GM12891 (cell line): Measurements from ENCODE around the gene RGS17.

Experiments
- PAX5 ChIP-seq: IDR thresholded peaks from 2 replicates; pipeline ENCODE4 v1.6.1; 2011; ENCODE audit warnings: low read length, moderate library complexity, mild to moderate bottlenecking; ENCODE audit not compliant: insufficient read depth, severe bottlenecking
- POLR2A ChIP-seq: IDR thresholded peaks from 2 replicates; pipeline ENCODE4 v1.6.1; 2011; ENCODE audit warnings: low read depth, low read length, control low read depth
- POLR2AphosphoS5 ChIP-seq: IDR thresholded peaks from 2 replicates; pipeline ENCODE4 v1.6.1; 2011; ENCODE audit warnings: low read depth, low read length, control low read depth
- POU2F2 ChIP-seq: IDR thresholded peaks from 2 replicates; pipeline ENCODE4 v1.6.1; 2011; ENCODE audit warnings: low read depth, mild to moderate bottlenecking, control low read depth, low read length, moderate library complexity
- SPI1 ChIP-seq: IDR thresholded peaks from 2 replicates; pipeline ENCODE4 v1.6.1; 2011; ENCODE audit warnings: low read depth, low read length, control low read depth
- TAF1 ChIP-seq: IDR thresholded peaks from 2 replicates; pipeline ENCODE4 v1.6.1; 2011; ENCODE audit warnings: low read depth, low read length, control low read depth

DNA sequence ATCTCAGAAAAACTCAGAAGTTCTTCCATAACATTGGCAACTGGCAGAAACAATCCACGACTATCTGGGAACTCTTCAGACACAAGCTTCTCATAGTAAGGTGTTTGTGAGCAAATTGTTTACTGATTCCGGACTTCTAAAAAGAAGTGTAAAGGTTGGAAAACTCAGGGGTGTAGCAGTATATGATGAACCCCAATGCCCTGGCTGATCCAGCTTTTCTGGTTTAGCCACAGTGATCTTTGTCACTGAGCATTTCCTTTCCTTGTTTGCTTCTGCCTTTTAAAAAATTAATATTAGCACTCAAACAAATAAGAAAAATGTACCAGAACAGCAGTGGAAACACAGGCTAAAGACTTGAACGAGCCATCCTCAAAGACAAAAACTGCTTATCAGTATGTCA lies 4.9 kb downstream of the RGS17 start:
- no peak for TF ChIP-seq POLR2A
- TF ChIP-seq SPI1 = no peak
- TF ChIP-seq POLR2AphosphoS5 = no peak
- no peak for TF ChIP-seq TAF1
- no peak for TF ChIP-seq POU2F2
- no peak for TF ChIP-seq PAX5
